Muscle layer of duodenum (tissue), 2 donors: ENCODE data around the gene OR12D3.

ENCODE experiments used
- H3K27ac ChIP-seq: one replicate; pipeline ENCODE4 v1.7.0; 2013; ENCODE audit warnings: mild to moderate bottlenecking, low read length
- H3K27me3 ChIP-seq: one replicate; pipeline ENCODE4 v1.7.0; 2013; ENCODE audit warnings: low read depth, mild to moderate bottlenecking, control low read depth, low read length
- H3K36me3 ChIP-seq, 2 donors: one replicate each; pipeline ENCODE4 v1.7.0; 2013; ENCODE audit warnings: low read length in 2 of 2, control low read depth in 1 of 2, mild to moderate bottlenecking in 1 of 2; ENCODE audit not compliant: insufficient read depth in 2 of 2, control insufficient read depth in 1 of 2
- H3K4me1 ChIP-seq, 2 donors: one replicate each; pipeline ENCODE4 v1.7.0; 2013; ENCODE audit warnings: low read length in 2 of 2, mild to moderate bottlenecking in 2 of 2, control low read depth in 1 of 2, moderate library complexity in 1 of 2; ENCODE audit not compliant: insufficient read depth in 2 of 2, control insufficient read depth in 1 of 2
- H3K4me3 ChIP-seq, 2 donors: one replicate each; pipeline ENCODE4 v1.7.0; 2013; ENCODE audit warnings: low read length in 2 of 2, low read depth in 1 of 2, mild to moderate bottlenecking in 1 of 2
- H3K9me3 ChIP-seq, 2 donors: one replicate each; pipeline ENCODE4 v1.7.0; 2013; ENCODE audit warnings: low read length in 2 of 2, control low read depth in 1 of 2, mild to moderate bottlenecking in 1 of 2; ENCODE audit not compliant: control insufficient read depth in 1 of 2
- donor health status: healthy.

The OR12D3 gene, protein sequence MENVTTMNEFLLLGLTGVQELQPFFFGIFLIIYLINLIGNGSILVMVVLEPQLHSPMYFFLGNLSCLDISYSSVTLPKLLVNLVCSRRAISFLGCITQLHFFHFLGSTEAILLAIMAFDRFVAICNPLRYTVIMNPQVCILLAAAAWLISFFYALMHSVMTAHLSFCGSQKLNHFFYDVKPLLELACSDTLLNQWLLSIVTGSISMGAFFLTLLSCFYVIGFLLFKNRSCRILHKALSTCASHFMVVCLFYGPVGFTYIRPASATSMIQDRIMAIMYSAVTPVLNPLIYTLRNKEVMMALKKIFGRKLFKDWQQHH

DNA sequence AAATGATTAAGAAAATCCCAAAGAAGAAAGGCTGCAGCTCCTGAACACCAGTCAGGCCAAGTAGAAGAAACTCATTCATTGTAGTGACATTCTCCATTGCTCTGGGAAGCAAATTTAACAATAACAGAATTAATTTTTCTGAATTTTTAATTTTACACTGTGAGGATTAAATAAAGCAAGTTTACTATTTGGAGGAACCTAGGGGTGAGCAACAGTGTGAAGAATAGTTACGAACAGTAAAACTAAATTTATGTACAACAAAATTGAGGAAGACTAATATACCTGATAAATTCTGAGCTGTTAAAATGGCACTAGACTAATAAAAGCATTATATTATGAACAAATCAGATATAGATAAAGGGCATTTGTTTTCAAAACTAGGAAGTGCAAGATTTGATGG lies at the start of gene OR12D3:
Gene OR12D3 (minus strand): TSS at position 101 of the 400 bp plus-strand sequence. CDS start 4 bp downstream, at position 97.
- H3K36me3 ChIP-seq: no peaks in the 10 kb centered on the region
- no peak within 1 kb of the TSS for H3K4me3 ChIP-seq
- no peaks in the 10 kb centered on the region for H3K4me1 ChIP-seq
- H3K9me3 ChIP-seq: no peaks in the 10 kb centered on the region
- no peak within 1 kb of the TSS for H3K27ac ChIP-seq
- H3K27me3 ChIP-seq: no peaks in the 10 kb centered on the region

DNA sequence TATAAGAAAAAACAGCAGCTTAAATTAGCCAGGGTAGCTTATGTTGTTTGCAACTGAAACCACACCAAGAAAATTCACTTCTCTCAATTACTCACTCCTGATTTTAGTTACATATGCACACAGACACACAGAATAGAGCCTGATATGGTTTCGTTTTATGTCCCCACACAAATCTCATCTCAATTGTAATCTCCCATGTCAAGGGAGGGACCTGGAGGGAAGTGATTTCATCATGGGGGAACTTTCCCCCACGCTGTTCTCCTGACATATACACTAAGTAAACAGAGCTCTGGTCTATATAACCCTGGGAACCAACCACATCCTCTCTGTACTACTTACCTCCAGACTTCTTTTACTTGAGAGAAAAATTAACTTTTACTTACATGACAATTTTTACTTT lies 49.5 kb upstream of the OR12D3 start:
- Histone ChIP-seq H3K36me3 (no peaks in the 10 kb centered on the region), H3K4me3 (no peak overlapping the region), H3K9me3 (no peaks in the 10 kb centered on the region), H3K27ac (no peak overlapping the region), H3K27me3 (no peaks in the 10 kb centered on the region), H3K4me1 (no peaks in the 10 kb centered on the region)

- H3K27ac ChIP-seq: no peak overlapping the region
- no peaks in the 10 kb centered on the region for H3K27me3 ChIP-seq
- no peaks in the 10 kb centered on the region for H3K36me3 ChIP-seq
- no peaks in the 10 kb centered on the region for H3K4me1 ChIP-seq
- H3K9me3 ChIP-seq: no peaks in the 10 kb centered on the region
- no peak overlapping the region for H3K4me3 ChIP-seq
These were observed 49.1 kb upstream of the OR12D3 start for GRCh38 chr6:29424168-29424567.

GRCh38 chr6:29419516-29419915 lies 44.4 kb upstream of the OR12D3 start:
- no peaks in the 10 kb centered on the region for H3K9me3 ChIP-seq
- no peak overlapping the region for H3K27ac ChIP-seq
- no peaks in the 10 kb centered on the region for H3K4me1 ChIP-seq
- H3K36me3 ChIP-seq: no peaks in the 10 kb centered on the region
- H3K27me3 ChIP-seq: no peaks in the 10 kb centered on the region
- no peak overlapping the region for H3K4me3 ChIP-seq

DNA sequence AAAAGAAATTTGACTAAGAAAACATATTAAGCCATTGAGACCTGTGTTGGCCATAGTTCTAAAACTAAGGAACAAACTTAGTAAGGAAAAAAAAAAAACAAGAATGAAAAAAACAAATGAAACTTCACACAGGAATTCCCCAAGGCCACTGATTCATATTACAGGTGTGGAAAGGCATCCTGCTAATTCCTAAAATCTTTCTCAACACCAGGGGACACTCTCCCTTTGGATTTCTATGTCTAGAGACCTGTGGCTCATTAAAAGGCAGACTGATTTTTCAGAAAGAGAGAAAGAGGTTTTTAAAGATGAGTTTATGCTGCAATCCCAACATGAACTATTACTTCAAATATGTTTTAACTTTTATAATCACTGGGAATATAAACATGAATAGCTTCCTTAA lies 39.5 kb upstream of the OR12D3 start, which contains the start of gene OR12D1:
Gene OR12D1 (plus strand): TSS at position 341 of the 400 bp plus-strand sequence.
- Histone ChIP-seq H3K4me3 (no peak within 1 kb of the TSS), H3K27ac (no peak within 1 kb of the TSS), H3K36me3 (no peaks in the 10 kb centered on the region), H3K27me3 (no peaks in the 10 kb centered on the region), H3K9me3 (peaks cover 0 to 5% of the 10 kb centered on the region in 2 donors), H3K4me1 (no peaks in the 10 kb centered on the region)

DNA sequence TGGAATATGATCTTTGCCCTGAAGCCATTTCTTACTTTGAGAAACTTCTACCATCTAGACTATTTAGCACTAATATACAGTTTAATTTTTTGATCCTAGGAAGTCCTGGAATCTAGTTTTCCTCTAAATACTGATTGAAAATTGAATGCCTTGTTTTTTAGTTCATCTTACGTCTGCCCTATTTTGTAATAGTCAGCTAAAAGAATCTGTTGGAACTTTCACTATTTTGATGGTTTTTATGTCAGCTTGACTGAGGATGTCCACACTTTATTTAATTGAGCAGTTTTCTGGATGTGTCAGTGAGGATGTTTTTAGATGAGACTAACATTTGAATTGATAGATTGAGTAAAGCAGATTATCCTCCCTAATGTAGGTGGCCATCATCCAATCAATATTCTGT lies 28.7 kb upstream of the OR12D3 start:
- Histone ChIP-seq H3K4me1 (no peaks in the 10 kb centered on the region), H3K27me3 (no peaks in the 10 kb centered on the region), H3K36me3 (no peaks in the 10 kb centered on the region), H3K27ac (no peak overlapping the region), H3K9me3 (peaks cover 0 to 3% of the 10 kb centered on the region in 2 donors), H3K4me3 (no peak overlapping the region)

- no peak overlapping the region for H3K27ac ChIP-seq
- H3K9me3 ChIP-seq: no peaks in the 10 kb centered on the region
- H3K27me3 ChIP-seq: no peaks in the 10 kb centered on the region
- H3K36me3 ChIP-seq: no peaks in the 10 kb centered on the region
- no peaks in the 10 kb centered on the region for H3K4me1 ChIP-seq
- no peak overlapping the region for H3K4me3 ChIP-seq
These were observed 24.4 kb upstream of the OR12D3 start for GRCh38 chr6:29399525-29399924.

DNA sequence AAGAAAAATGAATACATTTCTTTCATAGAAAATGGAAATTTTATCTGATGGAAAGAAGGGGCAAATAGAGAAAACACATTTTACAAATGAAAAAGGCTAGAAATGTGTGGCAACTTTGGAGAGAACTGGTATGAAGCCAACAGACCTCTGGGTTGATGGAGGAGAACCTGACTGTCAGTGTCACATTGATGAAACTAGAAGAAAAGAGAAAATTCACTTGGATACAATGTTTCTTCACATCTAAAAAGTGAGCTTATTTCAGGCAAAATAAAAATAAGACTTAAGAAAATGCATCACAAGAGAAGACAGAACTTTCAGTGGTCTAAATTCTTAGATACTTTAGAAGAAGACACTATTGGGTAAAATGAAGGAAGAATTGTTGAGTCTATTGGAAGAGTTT lies 20.2 kb upstream of the OR12D3 start, which contains the start of gene OR12D2:
Gene OR12D2 (plus strand): TSS at position 301 of the 400 bp plus-strand sequence. CDS start 1,069 bp downstream, outside the sequence.
- Histone ChIP-seq H3K4me1 (no peaks in the 10 kb centered on the region), H3K27ac (no peak within 1 kb of the TSS), H3K27me3 (no peaks in the 10 kb centered on the region), H3K36me3 (no peaks in the 10 kb centered on the region), H3K9me3 (no peaks in the 10 kb centered on the region), H3K4me3 (no peak within 1 kb of the TSS)

DNA sequence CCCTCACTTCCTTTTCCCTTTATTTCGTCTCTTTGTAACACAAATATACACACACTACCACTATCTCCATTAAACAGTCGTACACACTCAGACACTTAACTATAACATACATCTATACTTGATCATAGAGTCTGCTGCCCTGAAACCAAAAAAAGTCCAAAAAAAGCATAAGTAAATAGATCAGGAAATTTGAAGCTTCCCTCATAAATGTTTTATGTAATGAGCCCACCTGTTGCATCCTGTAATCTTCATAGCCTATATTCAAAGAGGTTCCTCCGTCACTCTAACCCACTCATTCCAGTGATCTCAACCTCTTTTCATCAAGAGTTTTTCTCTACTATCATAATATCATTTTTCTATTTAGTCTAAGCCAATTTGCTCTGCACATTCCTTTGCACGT lies 13.4 kb upstream of the OR12D3 start:
- no peaks in the 10 kb centered on the region for H3K27me3 ChIP-seq
- H3K4me1 ChIP-seq: no peaks in the 10 kb centered on the region
- H3K27ac ChIP-seq: no peak overlapping the region
- no peaks in the 10 kb centered on the region for H3K9me3 ChIP-seq
- H3K4me3 ChIP-seq: no peak overlapping the region
- H3K36me3 ChIP-seq: no peaks in the 10 kb centered on the region

GRCh38 chr6:29376003-29376402 lies 912 bp upstream of the OR12D3 start:
- Histone ChIP-seq H3K9me3 (no peaks in the 10 kb centered on the region), H3K27ac (no peak overlapping the region), H3K36me3 (no peaks in the 10 kb centered on the region), H3K4me1 (no peaks in the 10 kb centered on the region), H3K27me3 (no peaks in the 10 kb centered on the region), H3K4me3 (no peak overlapping the region)

DNA sequence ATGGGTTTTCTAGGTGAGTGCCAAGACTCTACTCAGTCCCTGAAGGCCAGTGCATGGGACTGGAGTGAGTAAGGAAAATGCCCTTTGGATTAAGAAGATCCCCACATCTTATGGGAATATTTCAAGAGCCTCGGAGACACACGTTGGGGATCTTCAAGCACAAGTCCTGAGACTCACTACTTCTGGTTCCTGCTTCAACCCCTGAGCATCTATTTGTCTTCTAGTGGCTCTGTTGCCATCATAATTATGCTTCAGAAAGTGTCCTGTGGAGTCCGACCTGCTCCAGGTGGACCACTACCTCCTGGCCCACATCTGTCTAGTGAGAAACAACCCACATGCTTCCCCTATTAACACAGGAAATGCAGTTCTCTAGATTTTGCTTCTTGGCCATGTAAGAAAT lies 6.3 kb downstream of the OR12D3 start, which contains the start of gene OR5V1:
Gene OR5V1 (minus strand): TSS at position 101 of the 400 bp plus-strand sequence. CDS start 12,670 bp downstream, outside the sequence.
- Histone ChIP-seq H3K4me1 (no peaks in the 10 kb centered on the region), H3K4me3 (no peak within 1 kb of the TSS), H3K27me3 (no peaks in the 10 kb centered on the region), H3K9me3 (no peaks in the 10 kb centered on the region), H3K36me3 (no peaks in the 10 kb centered on the region), H3K27ac (no peak within 1 kb of the TSS)

DNA sequence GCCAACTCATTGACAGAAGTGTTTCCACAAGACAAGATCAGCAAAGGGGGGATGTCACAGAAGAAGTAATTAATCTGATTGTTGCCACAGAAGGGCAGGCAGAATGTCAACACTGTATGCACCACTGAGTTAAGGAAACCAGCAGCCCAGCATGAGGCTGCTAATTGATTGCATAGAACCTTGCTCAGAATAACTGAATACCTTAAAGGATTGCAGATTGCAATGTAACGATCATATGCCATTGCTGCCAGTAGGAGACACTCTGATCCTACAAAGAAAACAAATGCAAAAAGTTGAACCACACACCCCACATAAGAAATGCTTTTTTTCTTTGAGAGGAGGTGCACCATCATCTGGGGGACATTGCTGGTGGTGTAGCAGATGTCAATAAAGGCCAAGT lies 19.5 kb downstream of the OR12D3 start:
- no peak overlapping the region for H3K27ac ChIP-seq
- no peak overlapping the region for H3K4me3 ChIP-seq
- H3K36me3 ChIP-seq: no peaks in the 10 kb centered on the region
- H3K4me1 ChIP-seq: no peaks in the 10 kb centered on the region
- H3K27me3 ChIP-seq: no peaks in the 10 kb centered on the region
- peaks cover 0 to 6% of the 10 kb centered on the region in 2 donors for H3K9me3 ChIP-seq
